NCI-H748 (cell line): ENCODE data around the gene ASMTL.
"Not testable (repeated sequence)": the region's sequence is repeated elsewhere in the genome, so short reads cannot be mapped to it uniquely, and the experiment has no call there.

ENCODE experiments used
- DNase-seq: peaks from one replicate; lab custom pipeline; 2025; ENCODE audit not compliant: unreplicated experiment; lab: John Stamatoyannopoulos, UW

ASMTL gene

DNA sequence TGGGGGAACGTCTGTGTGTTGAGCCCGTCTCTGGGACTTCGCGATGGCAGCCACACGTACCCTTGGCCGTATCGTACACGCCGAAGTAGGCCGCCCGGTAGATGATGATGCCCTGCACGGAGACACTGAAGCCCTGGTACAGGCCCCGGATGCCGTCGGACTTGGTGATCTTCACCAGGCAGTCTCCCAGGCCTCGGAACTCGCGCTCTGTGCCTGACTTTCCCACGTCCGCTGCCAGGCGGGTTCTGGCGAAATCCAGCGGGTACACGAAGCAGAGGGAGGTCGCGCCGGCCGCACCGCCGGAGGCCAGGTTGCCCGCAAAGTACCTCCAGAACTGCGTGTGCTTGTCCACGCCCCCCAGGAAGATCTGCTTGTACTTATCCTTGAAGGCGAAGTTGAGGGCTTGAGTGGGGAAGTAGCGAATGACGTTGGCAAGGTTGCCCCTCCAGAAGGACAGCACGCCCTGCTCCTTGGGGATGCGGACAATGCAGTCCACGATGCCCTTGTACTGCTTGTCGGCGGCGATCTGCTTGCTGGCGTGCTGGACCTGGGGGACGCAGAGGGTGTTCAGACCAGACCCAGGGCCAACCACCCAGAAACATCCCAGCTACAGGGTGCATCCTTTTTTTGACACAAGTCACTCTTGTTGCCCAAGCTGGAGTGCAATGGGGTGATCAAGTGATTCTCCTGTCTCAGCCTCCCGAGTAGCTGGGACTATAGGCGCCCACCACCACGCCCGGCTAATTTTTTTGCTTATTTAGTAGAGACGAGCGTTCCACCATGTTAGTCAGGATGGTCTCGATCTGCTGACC lies 63.3 kb downstream of the ASMTL start:
- no peak for DNase-seq

DNA sequence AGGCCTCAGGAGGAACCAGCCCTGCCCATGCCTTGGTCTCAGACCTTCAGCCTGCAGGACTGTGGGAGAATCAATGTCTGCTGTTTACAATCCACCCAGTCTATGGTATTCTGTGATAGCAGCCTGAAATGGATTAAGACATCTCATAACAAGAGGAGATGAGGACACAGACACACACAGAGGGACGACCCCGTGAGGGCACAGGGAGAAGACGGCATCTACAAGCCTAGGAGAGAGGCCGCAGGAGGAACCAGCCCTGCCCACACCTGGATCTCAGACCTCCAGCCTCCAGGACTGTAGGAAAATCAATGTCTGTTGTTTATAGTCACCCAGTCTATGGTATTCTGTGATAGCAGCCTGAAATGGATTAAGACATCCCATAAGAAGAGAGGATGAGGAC lies 64.1 kb downstream of the ASMTL start:
- no peak for DNase-seq

- no peak for DNase-seq
These were observed 65.5 kb downstream of the ASMTL start for GRCh38 chrX:1387141-1387776.

DNA sequence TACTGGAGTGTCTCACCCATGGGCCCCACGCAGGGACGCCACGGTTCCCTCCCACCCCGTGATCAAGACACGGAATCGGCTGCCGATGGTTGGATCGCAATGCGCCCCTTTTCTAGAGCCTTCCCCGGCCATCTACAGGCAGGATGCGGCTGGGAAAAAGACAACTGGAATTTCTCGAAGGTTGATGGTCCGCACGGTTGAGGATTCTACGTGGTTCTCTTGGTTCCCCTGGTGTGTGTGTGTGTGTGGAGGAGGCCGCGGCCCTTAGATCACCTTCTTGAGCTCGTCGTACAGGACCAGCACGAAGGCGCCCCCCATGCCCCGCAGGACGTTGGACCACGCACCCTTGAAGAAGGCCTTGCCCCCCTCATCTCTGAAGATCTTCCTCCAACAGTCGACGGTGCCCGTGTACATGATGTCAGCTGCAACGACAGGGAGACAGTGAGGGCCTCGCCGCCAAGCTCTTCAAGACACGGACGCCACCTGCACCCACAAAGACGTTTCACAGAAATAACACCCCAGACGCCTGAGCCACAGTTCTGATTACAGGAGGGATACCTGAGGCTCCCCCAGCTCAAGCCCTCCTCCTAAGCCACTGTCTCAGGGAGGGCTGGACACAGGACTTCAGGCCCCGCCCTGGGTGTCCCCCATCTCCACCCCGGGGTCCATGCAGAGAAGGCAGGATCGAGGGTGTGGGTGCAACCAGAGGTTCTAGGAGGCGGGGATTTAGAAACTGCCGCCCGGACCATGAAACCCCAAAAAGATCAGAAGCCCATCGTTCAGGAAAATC lies 66.2 kb downstream of the ASMTL start:
- DNase-seq, result no peak

DNA sequence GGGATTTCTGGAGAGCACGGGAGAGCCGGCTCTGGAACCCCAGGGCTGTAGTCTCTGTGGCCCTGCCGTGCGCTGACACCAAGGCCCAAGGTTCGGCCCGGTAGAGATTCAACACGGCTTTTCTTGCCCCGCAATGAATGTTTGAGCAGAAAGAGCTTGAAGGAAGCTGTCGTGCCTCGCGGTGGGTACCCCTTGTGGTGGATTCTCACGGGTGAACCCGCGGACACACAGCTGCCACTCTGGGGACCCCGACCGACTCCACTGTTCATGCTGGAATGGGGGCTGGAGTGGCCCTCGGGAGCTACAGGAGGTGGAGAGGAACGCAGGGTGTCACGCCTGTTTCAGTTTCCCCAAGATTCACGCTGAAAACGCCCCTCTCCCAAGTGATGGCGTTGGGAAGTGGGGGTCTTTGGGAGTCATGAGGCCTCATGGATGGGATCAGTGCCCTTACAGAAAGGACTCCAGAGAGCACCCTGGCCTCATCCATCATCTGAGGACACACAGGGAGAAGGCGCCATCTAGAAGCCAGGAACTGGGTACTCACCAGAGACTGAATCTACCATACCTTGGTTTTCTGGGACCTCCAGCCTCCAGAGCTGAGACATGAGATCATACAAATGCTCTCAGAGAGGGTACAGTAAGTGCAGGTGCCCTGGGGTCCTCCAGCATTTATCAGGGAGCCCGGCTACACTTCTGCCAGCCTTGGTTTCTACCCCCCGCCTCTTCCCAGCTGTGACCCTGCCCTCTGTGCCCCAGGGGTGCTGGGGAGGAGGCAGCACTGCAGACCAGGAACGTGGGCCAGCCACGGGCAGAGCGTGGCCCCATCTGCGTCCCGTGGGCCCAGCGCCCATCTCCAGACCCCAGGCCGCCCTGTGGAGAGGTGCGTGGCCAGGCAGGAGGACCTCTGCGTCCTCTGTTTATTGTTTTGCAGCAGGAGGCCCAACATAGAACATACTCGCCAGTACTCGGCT lies 67.2 kb downstream of the ASMTL start:
- DNase-seq, result no peak

- DNase-seq, result no peak
These were observed 68.0 kb downstream of the ASMTL start for GRCh38 chrX:1384658-1385252.

- DNase-seq, result no peak
These were observed 72.0 kb downstream of the ASMTL start for GRCh38 chrX:1380672-1381233.

GRCh38 chrX:1378306-1378759 lies 74.4 kb downstream of the ASMTL start:
- DNase-seq, result no peak

DNA sequence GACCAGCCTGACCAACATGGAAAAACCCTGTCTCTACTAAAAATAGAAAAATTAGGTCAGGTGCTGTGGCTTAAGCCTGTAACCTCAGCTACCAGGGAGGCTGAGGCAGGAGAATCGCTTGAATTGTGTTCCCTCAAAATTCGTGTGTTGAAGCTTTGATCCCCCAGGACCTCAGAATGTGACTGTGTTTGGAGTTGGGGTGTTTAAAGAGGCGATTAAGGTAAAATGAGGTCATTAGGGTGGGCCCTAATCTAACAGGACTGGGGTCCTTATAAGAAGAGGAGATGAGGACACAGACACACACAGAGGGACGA lies 84.4 kb downstream of the ASMTL start:
- no peak for DNase-seq

DNA sequence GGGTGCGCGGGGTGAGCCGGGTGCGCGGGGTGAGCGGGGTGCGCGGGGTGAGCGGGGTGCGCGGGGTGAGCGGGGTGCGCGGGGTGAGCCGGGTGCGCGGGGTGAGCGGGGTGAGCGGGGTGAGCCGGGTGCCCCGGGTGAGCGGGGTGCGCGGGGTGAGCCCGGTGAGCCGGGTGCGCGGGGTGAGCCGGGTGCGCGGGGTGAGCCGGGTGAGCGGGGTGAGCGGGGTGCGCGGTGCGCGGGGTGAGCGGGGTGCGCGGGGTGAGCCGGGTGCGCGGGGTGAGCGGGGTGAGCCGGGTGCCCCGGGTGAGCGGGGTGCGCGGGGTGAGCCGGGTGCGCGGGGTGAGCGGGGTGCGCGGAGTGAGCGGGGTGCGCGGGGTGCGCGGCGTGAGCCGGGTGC lies 86.3 kb downstream of the ASMTL start:
- not testable (repeated sequence) for DNase-seq

- DNase-seq, result no peak
These were observed 90.8 kb downstream of the ASMTL start for GRCh38 chrX:1361910-1362309.

- no peak for DNase-seq
These were observed 91.4 kb downstream of the ASMTL start for GRCh38 chrX:1361275-1361674.

GRCh38 chrX:1360171-1360570 lies 92.5 kb downstream of the ASMTL start:
- no peak for DNase-seq

- DNase-seq, result no peak
These were observed 93.2 kb downstream of the ASMTL start for GRCh38 chrX:1359477-1359873.

DNA sequence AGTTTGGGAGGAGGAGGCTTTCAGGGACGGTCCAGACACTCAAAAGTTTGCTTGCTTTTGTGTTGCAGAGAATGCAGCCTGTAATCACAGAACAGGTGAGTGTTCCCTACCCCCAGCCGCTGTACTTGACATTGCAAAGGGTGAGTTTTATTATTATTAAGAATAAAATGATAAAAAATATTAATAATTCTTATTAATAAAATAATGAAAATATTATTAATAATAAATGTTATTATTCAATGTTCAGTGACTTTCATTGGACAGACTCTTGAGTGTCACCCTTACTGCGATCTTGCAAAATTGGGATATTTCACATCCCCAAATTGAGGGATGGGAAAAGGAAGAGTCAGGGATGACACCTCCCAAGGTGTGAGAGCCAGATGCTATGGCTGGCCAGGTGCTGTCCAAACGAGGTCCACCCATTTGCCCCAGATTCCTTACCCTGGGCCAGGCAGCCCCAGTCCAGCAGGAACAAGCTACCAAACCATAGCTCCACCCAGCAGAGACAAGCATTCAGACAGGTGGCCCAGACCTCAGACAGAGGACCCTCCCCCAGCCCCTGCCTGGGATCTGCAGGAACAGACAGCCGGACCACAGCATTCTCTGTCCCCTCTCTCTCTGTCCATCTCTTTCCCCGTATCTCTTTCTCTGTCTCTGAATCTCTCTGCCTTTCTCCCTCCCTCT lies 93.8 kb downstream of the ASMTL start:
- DNase-seq, result no peak

- no peak for DNase-seq
These were observed 94.7 kb downstream of the ASMTL start for GRCh38 chrX:1357993-1358392.

DNA sequence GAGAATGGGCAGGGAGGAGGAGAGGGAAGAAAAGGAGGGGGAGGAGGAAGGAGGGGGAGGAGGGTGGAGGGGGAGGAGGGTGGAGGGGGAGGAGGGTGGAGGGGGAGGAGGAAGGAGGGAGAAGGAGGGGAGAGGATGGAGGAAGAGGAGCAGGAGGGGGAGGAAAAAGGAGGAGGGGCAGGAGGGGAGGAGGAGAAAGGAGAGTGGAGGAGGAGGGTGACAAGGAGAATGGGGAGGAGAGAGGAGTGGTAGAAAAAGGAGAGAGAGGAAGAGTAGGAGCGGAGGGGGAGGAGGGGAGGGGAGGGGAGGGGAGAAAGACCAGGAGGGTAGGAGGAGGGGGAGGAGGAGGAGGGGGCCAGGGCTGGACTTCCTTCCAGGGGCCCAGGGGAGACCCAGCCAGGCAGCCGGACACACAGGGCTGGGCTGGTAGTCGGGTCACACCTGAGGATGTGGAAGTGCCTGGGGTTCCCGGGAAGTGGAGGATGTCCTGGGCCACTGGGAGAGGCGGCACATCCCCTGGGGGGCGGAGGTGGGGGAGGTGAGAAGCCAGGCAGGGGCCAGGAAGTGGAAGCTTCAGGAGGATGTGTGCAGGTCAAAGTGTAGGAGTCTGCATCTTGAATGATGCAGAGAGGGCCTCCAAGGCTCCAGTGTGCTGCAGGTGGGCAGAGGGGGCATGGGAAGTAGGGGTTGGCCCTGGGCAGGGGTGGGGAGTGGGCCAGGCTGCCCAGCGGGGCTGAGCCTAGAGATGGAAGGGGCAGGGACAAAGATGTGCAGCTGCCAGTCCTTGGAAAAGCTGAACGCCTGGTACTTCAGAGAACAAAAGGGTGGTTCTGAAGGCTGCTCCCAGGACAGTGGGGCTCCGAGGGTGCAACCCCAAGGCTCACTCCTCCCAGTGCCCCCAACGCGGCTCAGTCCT lies 97.3 kb downstream of the ASMTL start:
- no peak for DNase-seq
